GM12891 (cell line): ENCODE results near the gene ABCC1.
"Not testable (repeated sequence)": the region's sequence is repeated elsewhere in the genome, so short reads cannot be mapped to it uniquely, and the experiment has no call there.

ENCODE experiments used
- DNase-seq: peaks from one replicate; pipeline ENCODE4 v3.0.0; 2011; ENCODE audit warnings: low spot score; ENCODE audit not compliant: insufficient read length
- FAIRE-seq: peaks from 2 replicates; lab custom pipeline; 2011; peaks lifted over from hg19 to GRCh38; lab: Jason Lieb, UNC
- PAX5 ChIP-seq: IDR thresholded peaks from 2 replicates; pipeline ENCODE4 v1.6.1; 2011; ENCODE audit warnings: low read length, moderate library complexity, mild to moderate bottlenecking; ENCODE audit not compliant: insufficient read depth, severe bottlenecking
- POLR2A ChIP-seq: IDR thresholded peaks from 2 replicates; pipeline ENCODE4 v1.6.1; 2011; ENCODE audit warnings: low read depth, low read length, control low read depth
- POLR2AphosphoS5 ChIP-seq: IDR thresholded peaks from 2 replicates; pipeline ENCODE4 v1.6.1; 2011; ENCODE audit warnings: low read depth, low read length, control low read depth
- POU2F2 ChIP-seq: IDR thresholded peaks from 2 replicates; pipeline ENCODE4 v1.6.1; 2011; ENCODE audit warnings: low read depth, mild to moderate bottlenecking, control low read depth, low read length, moderate library complexity
- SPI1 ChIP-seq: IDR thresholded peaks from 2 replicates; pipeline ENCODE4 v1.6.1; 2011; ENCODE audit warnings: low read depth, low read length, control low read depth
- TAF1 ChIP-seq: IDR thresholded peaks from 2 replicates; pipeline ENCODE4 v1.6.1; 2011; ENCODE audit warnings: low read depth, low read length, control low read depth

ABCC1 gene

DNA sequence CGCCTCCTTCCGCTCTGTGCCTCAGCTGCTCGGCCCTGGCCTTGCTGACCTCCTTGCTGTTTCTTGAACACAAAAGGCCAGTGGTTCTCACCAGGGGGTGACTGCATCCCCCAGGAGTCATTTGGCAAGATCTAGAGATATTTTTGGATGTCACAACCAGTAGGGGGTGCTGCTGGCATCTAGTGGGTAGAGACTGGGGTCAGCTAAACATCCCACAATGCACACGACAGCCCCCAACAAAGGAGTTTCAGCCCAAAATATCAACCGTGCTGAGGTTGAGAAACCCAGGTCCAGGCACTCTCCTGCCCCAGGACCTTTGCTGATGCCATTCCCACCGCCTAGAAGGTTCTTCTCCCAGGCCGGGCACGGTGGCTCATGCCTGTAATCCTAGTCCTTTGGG, 234.1 kb downstream of the ABCC1 start:
- FAIRE-seq (no peak), DNase-seq (no peak)
- no peak for TF ChIP-seq TAF1
- TF ChIP-seq SPI1, result no peak
- TF ChIP-seq PAX5, result no peak
- TF ChIP-seq POLR2A, result no peak
- TF ChIP-seq POLR2AphosphoS5, result no peak
- TF ChIP-seq POU2F2, result no peak

DNA sequence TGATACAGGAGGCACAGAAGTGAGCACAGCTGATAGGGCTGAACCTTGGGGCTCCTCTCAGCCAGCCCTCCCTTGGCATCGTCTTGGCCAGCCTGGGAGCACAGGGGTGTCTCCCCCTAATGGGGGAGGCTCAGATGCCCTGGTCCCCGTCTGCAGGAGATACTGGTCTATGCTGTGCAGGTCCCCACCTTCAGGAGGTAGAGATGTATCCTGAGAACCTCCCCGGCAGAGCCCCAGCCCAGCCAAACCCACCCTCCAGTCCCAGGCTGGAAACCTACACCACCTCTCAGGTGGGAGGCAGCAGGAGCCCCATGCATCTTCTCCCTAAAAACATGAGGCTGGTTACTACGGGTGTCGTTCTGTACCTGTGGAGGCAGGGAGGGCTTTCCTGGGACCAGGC, 235.2 kb downstream of the ABCC1 start:
- TF ChIP-seq TAF1 (no peak), POLR2A (no peak), PAX5 (no peak)
- FAIRE-seq (no peak), DNase-seq (no peak)

DNA sequence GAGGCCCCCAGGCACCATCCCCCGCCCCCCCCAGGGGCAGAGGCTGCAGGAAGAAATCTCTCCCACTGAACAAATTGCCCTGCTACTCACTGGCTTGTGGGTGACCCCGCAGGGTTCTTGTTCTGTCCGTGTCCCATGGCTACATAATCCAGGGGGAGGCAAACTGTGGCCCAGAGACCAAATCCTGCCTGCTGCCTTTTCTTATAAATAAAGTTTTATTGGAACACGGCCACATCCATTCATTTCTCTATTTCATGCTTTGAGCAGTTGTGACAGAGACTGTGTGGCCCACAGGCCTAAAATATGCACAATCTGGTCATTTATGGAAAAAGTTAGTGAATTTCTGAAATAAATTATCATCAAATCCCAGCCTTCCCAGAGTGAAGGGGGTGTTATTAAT, 235.7 kb downstream of the ABCC1 start:
- TF ChIP-seq POLR2A, result no peak
- no peak for TF ChIP-seq SPI1
- TF ChIP-seq POU2F2, result no peak
- TF ChIP-seq PAX5, result no peak
- TF ChIP-seq POLR2AphosphoS5, result no peak
- TF ChIP-seq TAF1, result no peak
- no peak for FAIRE-seq
- no peak for DNase-seq

DNA sequence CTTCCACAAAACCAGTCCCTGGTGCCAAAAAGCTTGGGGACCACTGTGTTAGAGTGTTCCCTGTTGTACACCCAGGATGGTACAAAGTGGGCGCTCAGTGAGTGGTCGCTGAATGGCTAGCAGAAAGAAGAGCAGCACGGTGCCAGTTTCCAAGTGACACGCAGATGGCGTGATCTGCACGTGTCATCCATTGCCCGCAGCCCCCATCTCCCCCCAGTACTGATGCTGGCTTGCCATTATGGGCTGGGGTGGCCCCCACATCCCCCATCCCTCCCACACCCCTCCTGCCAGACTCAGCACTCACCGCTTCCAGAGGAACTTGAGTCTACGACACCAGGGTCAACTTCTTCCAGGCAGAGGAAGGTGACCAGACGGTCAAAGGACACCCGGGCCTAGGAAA, 237.4 kb downstream of the ABCC1 start:
- no peak for TF ChIP-seq POLR2A
- no peak for TF ChIP-seq POU2F2
- TF ChIP-seq SPI1, result no peak
- no peak for TF ChIP-seq PAX5
- no peak for TF ChIP-seq POLR2AphosphoS5
- TF ChIP-seq TAF1, result no peak
- DNase-seq (no peak), FAIRE-seq (no peak)

DNA sequence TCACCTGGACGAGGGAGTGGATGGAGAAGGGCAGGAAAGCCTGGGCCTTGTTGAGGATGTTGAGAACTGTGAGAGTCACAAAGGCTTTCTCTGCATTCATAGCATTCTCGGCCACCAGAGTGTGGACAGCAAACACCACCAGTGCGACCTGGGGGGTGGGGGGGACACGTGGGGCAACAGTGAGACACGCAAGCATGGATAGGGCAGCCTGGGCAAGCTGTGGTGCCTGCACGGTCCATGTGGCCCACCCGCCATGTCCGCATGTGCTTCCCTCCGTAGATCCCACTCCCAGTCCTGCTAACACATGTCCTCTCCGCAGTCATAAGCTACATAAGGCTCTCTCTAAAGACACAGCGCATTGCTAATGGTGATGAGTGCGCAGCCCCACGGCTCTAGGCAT, 239.4 kb downstream of the ABCC1 start:
- no peak for TF ChIP-seq POU2F2
- no peak for TF ChIP-seq TAF1
- no peak for TF ChIP-seq POLR2AphosphoS5
- no peak for TF ChIP-seq SPI1
- no peak for TF ChIP-seq POLR2A
- no peak for TF ChIP-seq PAX5
- no peak for FAIRE-seq
- no peak for DNase-seq

DNA sequence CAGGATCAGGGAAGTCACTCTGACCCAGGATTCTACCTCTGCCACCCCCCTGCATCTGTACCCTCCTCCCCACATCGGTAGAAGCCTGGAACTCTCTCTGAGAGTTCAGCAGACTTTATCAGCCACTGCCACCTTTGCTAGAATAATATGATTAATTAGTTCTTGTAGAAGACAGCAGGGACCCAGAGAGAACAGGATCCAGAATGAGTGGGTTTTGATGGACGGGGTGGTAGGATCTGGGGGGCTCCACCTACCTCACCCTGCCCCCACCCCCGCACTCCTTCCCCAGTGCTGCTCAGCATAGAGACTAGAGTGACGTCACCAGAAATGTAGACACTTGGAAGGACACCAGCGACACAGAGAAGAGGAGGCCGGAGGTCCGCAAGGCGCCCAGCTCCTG, 240.4 kb downstream of the ABCC1 start:
- FAIRE-seq (no peak), DNase-seq (no peak)
- TF ChIP-seq POLR2A (no peak), PAX5 (no peak), SPI1 (no peak), POLR2AphosphoS5 (no peak)

DNA sequence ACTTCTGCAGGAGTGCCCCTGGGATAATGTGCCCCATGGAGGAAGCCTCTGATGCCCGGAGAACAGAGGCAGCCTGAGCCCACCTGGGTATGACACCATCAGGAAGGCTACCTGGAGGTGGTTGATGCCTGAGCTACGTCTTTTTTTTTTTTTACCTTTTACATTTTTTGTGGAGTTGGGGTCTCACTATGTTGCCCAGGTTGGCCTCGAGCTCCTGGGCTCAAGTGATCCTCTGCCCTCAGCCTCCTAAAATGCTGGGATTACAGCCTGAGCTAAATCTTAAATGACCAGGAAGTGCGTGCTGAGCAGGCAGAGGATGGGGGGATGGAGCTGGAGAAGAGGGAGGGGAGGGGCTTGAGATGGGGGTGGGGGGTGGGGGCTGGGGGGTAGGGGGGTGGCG, 241.1 kb downstream of the ABCC1 start:
- FAIRE-seq (no peak), DNase-seq (no peak)
- TF ChIP-seq POLR2AphosphoS5, result no peak
- TF ChIP-seq TAF1, result no peak
- no peak for TF ChIP-seq PAX5
- TF ChIP-seq SPI1, result no peak
- no peak for TF ChIP-seq POLR2A
- no peak for TF ChIP-seq POU2F2

DNA sequence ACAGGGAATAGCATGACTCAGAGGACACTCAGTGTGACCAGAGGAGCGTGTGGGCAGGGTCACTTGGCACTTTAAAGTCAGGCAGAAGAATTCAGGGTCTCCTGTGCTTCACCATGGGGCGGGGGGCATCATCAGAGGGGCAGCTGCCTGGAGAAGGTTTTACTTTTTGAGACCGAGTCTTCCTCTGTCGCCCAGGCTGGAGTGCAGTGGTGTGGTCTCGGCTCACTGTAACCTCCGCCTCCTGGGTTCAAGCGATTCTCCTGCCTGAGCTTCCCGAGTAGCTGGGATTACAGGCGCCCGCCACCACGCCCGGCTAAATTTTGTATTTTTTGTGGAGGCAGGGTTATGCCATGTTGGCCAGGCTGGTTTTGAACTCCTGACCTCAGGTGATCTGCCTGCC, 241.6 kb downstream of the ABCC1 start:
- FAIRE-seq, DNase-seq: not testable (repeated sequence)

DNA sequence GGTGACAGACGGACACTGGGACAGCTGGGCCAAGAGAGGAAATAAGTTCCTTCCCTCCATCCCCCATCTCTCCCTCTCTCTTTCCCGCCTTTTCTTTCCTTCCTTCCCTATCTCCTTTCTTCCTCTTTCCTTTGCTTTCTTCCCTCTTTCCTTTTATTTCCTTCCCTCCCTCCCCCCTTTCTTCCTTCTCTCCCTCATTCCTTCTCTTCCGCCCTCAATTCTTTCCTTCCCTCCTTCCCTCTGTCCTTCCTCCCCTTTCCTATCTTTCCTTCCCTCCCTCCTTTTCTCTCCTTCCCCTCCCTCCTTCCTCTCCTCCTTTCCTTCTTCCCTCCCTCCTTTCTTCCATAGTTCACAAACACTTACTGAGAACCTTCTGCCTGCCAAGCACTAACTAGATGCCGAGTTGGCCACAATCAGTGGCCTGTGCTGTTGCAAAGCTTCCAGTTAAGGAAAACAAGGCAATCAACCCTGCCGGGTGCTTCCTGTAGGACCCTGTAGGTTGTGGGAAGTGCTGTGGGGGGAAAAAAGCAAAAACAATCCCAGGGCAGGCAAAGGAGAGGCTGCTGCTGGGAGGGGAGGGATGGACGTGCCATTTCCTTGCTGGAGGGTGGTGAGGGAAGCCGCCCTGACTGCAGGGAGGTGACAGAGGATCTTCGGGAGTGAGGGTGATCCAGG, 242.2 kb downstream of the ABCC1 start:
- DNase-seq, result no peak
- FAIRE-seq, result no peak
- TF ChIP-seq POLR2AphosphoS5 (no peak), PAX5 (no peak), POLR2A (no peak), TAF1 (no peak), SPI1 (no peak), POU2F2 (no peak)
